RWPE1 (cell line): ENCODE data around the gene LRR1.

ENCODE experiments used
- CTCF ChIA-PET: fragments of 350-600 bp; sonication (Branson Sonifier 250); formaldehyde crosslinking; extraction: SDS; loops from one replicate; lab custom pipeline; 2021; lab: Yijun Ruan, JAX
- POLR2A ChIA-PET: fragments of 400-600 bp; formaldehyde crosslinking; extraction: SDS; loops from one replicate; lab custom pipeline; 2020; ENCODE audit warnings: antibody characterized with exemption; ENCODE audit not compliant: low non-redundant PET; lab: Yijun Ruan, JAX
- DNase-seq: peaks from one replicate; pipeline ENCODE4 v3.0.0; 2012; ENCODE audit warnings: low spot score
- H3K27ac ChIP-seq: fragments of 450-650 bp; 2 replicates; pipeline ENCODE4 v1.5.1; 2017
- CTCF ChIP-seq: fragments of 450-650 bp; conservative IDR thresholded peaks from 2 replicates; pipeline ENCODE4 v1.5.1; 2017; ENCODE audit warnings: low read depth, mild to moderate bottlenecking

Gene LRR1

GRCh38 chr14:49553106-49553505, 45.6 kb upstream of the LRR1 start:
- DNase-seq, result no peak
- CTCF ChIA-PET, result no interaction called here
- TF ChIP-seq CTCF, result no peak
- POLR2A ChIA-PET, result no interaction called here
- no peak overlapping the region for H3K27ac ChIP-seq

- ChIA-PET CTCF (no interaction called here), POLR2A (no interaction called here)
- DNase-seq, result no peak
- H3K27ac ChIP-seq, result no peak overlapping the region
- TF ChIP-seq CTCF, result no peak
These were observed 44.8 kb upstream of the LRR1 start for GRCh38 chr14:49553892-49554291.

GRCh38 chr14:49559979-49560768, 38.6 kb upstream of the LRR1 start:
- POLR2A ChIA-PET, result no interaction called here
- no peak for TF ChIP-seq CTCF
- H3K27ac ChIP-seq, result no peak overlapping the region
- CTCF ChIA-PET, result no interaction called here
- no peak for DNase-seq

GRCh38 chr14:49566714-49567113, 32.0 kb upstream of the LRR1 start:
- no peak for TF ChIP-seq CTCF
- no peak overlapping the region for H3K27ac ChIP-seq
- POLR2A ChIA-PET, result no interaction called here
- CTCF ChIA-PET, result no interaction called here
- DNase-seq, result no peak

GRCh38 chr14:49569281-49569680, 29.5 kb upstream of the LRR1 start:
- H3K27ac ChIP-seq, result no peak overlapping the region
- DNase-seq, result no peak
- ChIA-PET CTCF (interaction anchor here (0.5 kb wide), 1 partner anchor 17 kb away, joined by 4 read pairs; no protein-coding TSS in a partner anchor), POLR2A (no interaction called here)
- TF ChIP-seq CTCF, result no peak

- ChIA-PET CTCF (no interaction called here), POLR2A (no interaction called here)
- H3K27ac ChIP-seq, result no peak overlapping the region
- TF ChIP-seq CTCF, result no peak
- DNase-seq, result no peak
These were observed 24.7 kb upstream of the LRR1 start for GRCh38 chr14:49574038-49574437.
